Measurements from ENCODE around the gene UNC13B.
"Not testable (repeated sequence)": the region's sequence is repeated elsewhere in the genome, so short reads cannot be mapped to it uniquely, and the experiment has no call there.

UNC13B gene

DNA sequence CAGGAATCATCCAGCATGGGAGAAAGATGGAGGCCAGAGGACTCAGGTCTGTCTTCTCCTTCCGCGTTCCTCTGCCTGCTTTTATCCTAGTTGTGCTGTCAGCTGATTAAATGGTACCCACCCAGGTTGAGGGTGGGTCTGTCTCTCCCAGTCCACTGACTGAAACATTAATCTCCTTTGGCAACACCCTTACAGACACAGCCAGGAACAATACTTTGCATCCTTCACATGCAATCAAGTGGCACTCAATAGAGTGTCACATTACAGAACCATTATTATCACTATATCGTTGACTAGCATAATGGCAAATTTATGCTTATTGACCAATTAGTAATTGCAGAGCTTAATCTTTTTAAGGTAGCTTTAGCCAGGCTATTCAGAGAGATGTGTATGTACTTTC, 64.8 kb downstream of the UNC13B start:
- no peak for DNase-seq (ENCODE audit: low spot score)

DNA sequence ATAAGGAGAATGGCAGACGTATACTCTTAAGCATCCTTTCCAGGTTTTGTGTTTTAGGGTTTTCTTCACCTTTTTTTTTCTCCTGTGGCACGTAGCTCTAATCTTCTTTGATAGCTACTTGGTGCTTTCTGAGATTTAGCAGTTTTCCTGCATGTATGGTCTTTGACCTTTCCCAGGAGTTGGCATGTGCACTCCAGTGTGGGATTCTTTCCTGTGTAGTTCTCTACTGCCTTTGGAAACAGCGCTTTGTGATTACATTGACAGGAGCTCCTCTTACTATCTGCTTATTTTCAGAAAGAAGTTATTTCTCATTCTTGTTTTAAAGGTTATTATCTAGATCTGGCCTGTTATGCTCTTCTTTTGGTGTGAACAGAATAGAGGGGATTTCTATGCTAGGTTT, 65.5 kb downstream of the UNC13B start:
- no peak for DNase-seq (ENCODE audit: low spot score)

DNA sequence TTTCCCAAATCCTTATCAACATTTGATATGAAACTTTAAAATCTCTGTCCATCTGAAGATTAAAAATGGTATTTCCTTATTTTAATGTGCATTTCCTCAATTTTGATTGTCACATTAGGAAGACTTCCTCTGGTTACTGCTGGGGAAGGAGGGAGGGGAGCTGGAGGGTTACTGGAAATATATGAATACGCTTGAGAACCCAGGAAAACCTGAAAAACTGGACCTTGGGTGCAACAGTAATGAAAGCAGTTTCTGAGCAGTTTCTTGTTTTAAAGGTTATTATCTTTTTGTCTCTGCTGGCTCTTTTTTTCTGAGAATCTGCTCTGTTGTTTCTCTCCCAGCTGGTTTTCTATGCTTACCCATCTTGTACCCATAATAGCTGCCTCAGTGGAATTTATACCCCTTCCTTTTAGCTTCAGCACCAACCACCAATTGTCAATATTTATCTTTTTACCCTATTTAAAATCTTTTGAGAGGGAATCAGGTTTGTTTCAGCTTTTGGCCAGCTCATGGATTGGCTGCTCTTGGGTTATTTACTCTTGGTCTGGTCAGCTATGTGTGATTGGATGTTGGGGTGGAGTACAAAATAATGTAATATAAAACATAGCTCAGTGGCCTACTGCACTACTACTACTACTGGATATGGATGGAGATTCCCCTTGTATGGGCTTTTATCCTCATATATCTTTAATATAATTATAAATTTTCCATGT, 67.4 kb downstream of the UNC13B start:
- DNase-seq (ENCODE audit: low spot score) = no peak

DNA sequence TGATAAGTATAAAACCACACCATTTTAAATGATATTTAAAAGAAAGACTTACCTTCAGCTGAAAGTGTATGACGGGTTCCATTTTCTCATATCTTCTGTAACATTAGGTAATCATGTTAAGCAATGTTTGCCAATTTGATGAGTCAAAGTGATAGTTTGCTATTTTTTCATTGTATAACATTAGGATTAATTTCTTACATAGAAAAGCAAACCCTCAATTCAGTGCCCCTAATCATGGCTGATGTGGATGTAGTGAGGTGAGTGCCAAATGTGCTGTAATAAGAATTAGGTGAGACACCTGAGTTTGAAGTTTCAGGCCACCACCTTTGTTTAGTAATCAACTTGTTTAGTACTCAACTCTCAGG, 68.0 kb downstream of the UNC13B start:
- DNase-seq (ENCODE audit: low spot score) = no peak

DNA sequence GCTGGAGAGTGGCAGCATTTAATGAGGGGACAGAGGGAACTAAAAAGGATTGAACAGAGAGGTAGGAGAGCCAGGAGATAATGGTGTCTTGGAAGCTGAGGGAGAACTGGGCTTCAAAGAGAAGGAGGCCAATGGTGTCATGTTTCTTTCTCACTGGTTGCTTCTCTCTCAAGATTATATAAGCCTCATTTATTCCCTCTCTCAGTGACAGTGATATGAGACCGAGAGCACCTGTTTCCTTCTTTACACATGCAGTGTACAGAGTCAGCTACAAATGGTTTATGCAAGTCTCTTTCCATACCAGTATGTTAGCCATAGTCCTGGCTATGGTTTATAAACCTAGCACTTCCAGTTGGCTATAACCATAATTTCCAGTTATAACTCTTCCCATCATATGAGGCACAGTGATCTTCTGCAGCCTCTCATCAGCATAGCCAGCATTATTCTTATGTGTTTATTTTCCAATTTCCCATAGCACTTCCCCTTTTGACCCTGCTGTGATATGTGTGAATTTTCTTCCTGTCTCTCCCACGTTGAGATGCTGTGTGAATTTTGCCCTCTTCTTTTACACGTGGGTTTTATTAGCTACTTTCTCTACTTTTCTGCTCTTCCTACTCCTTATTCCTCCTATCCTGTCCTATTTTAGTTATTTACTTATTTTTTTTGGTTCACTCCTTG, 71.2 kb downstream of the UNC13B start:
- no peak for DNase-seq (ENCODE audit: low spot score)

DNA sequence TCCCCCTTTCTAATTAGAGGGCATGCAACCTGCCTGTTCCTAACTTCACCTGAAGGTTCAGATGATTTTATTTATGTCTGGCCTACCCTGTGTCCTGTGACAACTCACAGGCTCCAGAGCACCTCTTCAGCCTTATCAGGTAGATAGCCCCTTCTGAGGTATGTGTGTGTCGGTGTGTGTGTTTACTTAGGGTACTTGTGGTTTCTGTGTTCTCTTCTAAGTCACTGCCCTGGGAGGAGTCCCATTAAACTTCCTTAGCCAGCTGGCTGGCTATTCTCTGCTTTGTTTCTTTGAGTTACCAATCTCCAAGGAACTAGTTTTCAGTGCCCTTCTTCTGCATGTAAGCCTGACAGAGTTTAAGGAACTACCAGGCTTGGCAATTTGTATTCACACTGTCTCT, 74.9 kb downstream of the UNC13B start:
- no peak for DNase-seq (ENCODE audit: low spot score)

DNA sequence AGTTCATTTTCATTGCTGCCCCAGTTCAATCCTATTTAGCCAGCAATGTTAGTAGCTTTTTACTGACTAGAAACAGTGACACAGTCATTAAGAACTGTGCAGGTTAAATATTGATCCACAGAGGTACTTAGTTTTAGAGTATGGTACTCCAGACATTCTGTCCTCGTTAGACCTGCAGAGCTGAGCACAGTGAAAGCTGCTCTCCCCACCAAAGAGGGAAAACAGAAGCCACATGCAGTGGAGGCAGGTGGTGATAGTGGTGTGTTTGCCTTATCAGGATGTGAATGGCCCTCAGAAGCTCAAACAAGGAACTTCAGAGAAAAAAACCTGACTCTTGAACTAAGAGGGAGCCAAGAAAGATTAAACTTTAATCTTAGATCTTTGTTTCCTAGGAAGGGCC, 75.5 kb downstream of the UNC13B start:
- DNase-seq (ENCODE audit: low spot score) = no peak

DNA sequence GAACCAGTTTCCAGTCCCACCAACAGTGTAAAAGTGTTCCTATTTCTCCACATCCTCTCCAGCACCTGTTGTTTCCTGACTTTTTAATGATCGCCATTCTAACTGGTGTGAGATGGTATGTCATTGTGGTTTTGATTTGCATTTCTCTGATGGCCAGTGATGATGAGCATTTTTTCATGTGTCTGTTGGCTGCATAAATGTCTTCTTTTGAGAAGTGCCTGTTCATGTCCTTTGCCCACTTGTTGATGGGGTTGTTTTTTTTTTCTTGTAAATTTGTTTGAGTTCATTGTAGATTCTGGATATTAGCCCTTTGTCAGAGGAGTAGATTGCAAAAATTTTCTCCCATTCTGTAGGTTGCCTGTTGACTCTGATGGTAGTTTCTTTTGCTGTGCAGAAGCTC, 84.1 kb downstream of the UNC13B start:
- not testable (repeated sequence) for DNase-seq (ENCODE audit: low spot score)

DNA sequence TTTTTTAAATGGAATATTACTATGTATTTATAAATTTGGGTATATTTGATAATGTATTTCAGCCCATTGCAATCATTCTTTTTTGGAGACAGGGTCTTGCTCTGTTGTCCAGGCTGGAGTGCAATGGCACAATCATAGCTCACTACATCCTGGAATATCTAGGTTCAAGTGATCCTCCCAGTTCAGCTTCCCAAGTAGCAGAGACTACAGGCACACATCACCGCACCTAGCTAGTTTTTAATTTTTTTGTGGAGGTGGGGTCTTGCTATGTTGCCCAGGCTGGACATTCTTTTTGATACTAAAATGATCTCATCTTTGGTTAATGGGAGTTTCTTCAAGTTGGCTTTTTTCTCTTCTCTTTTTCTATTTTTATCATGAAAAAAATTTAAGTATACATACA, 91.3 kb downstream of the UNC13B start:
- no peak for DNase-seq (ENCODE audit: low spot score)

DNA sequence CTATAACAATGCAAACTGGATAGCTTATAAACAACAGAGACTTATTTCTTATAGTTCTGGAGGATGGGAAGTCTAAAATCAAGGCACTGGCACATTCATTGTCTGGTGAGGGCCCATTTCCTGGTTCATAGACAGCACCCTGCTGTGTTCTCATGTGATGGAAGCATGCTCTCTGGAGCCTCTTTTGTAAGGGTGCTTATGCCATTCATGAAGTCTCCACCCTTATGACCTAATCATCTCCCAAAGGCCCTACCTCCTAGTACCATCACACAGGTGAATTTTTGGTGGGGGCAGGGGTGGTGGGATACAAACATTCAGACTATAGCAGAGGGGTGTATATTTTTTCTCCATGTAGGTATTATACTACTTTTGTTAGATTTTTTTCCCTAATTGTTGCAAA, 92.4 kb downstream of the UNC13B start:
- no peak for DNase-seq (ENCODE audit: low spot score)

DNA sequence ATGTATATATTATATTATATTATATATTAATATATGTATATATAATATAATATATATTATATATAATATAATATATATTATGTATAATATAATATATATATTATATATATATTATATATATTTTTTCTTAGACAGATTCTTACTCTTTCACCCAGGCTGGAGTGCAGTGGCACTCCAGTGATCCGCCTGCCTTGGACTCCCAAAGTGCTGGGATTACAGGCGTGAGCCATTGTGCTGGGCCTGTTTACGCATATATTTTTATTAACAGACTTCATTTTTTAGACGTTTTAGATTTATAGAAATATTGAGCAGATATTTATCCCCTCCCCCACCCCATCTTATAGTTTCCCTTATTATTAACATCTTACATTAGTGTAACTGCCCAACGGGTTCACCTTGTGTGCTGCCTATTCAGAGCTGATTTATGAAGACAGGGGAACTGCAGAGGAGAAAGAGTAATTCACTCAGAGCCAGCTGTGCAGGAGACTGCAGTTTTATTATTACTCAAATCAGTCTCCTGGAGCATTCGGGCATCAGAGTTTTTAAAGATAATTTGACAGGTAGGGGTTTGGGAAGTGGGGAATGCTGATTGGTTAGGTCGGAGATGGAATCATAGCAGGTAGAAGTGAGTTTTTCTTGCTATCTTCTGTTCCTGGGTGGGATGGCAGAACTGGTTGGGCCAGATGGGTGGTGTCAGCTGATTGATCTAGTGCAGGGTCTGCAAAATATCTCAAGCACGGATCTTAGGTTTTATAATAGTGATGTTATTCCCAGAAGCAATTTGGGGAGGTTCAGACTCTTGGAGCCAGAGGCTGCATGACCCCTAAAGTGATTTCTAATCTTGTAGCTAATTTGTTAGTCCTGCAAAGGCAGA, 93.4 kb downstream of the UNC13B start:
- DNase-seq (ENCODE audit: low spot score) = no peak

DNA sequence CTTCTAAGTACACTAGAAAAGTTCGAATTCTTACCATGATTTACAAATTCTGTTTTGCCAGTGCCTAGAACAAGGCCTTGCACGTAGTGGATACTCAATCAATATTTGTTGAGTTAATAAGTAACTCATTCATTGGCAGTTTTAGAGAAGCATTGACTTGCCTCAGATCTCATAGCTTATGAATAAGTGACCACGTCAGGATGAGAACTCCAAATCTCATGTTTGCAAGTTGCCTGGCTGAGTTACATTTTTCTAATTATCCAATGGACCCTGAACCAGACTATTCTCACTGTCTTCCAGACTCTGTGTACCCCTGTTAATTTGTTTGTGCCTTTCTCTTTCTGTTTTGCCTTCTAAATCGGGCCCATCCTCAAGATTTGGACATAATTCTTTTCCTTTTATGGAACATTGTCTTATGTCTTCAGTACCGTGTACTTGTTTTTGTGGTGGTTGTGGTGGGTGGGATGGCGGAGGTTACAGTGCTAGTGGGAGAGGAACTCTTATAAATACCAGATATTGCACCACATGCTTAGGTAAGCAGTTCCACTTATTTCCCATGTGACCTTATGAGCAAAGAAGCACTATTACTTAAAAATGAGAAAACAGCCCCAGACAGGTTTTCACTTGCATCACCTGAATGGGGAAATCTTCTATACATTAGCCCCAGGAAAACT, 96.3 kb downstream of the UNC13B start:
- DNase-seq (ENCODE audit: low spot score) = no peak

DNA sequence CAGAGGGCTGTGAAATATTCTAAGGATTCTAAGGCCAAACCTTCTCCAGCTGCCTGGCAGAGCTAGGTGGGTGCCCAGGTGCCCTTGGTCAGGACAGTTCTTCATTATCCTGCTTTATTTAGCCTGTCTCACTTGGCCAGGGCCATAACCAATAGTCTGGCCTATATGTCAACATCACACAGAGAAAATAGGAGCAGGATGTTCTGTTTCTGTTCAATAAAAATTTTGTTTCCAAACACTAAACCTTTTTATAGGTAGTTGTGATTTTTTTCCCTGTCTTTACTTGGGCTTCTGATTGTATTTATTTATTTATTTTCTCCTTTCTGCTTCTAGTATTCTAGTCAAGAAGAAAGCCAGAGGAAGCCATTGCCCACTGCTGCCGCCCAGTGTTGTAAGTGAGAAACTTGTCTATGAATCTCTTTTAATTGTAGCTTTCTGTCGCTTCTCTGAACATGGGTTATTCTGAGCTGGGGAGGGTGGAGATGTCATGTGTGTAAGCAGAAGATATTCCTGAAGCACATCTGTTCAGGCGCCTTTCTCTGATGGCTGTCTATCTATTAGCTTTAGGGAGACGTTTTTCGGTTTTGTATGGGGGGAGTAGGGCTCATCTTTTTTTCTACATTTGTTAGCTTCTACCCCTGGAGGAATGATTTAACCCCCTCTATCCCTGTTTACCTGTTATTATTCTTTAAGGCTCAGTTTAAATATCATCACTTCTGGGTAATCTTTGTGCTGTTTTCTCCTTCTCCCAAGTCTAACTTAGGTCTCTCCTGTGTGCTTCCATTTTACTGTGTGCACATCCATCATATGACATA, 97.1 kb downstream of the UNC13B start:
- peak; percentile 88 for DNase-seq (ENCODE audit: low spot score)

DNA sequence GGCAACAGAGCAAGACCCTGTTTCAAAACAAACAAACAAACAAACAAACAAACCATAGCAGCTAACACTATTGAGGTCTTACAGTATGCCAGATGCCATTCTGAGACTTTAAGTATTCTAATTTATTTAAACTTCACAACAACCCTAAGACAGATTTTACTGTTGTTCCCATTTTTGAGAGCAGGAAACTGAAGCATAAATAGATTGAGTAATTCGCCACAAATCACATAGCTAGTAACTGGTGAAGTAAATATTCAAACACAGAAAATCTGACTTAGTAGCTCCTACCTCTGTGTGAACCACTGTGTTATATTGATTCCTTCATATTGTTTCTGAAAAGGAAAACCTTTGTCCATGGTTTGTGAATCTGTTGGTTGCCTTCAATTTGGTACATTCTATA, 98.4 kb downstream of the UNC13B start:
- DNase-seq (ENCODE audit: low spot score) = no peak

DNA sequence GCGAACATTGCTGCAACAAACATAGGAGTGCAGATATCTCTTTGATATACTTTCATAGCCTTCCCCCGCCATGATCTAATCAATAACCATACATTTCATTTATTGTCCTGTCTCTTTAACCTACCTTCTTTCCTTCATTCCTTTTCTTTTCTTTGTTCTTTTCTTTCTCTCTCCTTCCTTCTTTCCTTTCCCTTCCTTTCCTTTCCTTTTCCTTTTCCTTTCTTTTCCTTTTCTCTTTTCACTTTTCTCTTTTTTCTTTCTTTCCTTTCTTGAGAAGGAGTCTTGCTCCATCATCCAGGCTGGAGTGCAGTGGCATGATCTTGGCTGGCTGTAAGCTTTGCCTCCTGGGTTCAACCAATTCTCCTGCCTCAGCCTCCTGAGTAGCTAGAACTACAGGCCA, 100.3 kb downstream of the UNC13B start:
- DNase-seq (ENCODE audit: low spot score) = no peak

DNA sequence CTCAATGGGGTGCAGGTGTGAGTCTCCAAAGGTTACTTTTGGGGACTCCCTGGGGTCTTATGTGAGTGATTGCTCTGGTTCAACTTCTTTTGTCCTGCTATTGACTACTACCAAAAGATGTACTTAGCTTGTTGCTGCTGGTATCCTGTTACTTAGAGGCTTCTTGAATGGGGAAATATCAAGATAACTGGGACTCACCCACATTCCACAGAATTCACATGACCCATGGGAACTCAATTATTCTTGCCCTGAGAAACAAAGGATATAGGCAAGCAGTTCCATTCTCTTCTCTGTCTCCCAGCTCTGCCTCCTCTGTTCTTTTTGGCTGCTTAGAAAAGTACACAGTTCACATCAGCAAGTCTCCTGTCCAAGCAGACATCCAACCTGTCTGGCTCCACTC, 105.9 kb downstream of the UNC13B start:
- DNase-seq (ENCODE audit: low spot score) = no peak

DNA sequence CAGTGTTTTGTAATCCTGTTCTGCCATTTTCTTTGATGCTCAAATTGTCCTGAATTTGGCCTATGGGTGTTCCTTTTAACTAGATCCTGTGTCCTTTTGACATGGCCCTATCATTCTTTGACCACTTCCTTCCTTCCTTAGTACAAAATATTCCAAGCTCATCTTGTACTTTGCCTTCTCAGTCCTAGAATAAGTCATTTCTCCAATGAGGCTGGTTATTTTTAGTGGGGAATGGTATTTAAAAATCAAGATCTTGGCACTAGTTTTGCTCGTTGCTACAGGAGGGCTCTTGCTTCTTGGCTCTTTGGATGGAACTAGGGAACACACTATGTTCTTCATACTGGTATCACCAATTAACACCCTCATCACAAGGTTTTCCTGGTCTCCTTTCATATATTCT, 108.1 kb downstream of the UNC13B start:
- no peak for DNase-seq (ENCODE audit: low spot score)

DNA sequence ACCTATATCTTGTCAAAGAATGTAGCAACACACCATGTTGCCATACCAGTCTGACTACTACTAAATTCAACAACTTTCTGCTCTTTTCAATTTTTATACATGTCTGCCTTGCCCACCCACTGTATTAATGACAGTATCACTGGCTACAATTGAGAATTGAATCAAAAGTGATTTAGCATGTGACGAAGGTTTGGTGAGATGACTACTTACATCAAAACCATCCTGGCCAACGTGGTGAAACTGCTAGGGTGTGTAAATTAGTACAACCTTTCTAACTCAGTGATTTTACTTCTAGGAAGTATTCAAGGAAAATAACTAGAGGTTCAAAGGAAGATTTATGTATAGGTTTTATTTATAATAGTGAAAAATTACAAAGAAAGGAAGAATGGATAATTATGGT, 109.8 kb downstream of the UNC13B start:
- DNase-seq (ENCODE audit: low spot score) = no peak

DNA sequence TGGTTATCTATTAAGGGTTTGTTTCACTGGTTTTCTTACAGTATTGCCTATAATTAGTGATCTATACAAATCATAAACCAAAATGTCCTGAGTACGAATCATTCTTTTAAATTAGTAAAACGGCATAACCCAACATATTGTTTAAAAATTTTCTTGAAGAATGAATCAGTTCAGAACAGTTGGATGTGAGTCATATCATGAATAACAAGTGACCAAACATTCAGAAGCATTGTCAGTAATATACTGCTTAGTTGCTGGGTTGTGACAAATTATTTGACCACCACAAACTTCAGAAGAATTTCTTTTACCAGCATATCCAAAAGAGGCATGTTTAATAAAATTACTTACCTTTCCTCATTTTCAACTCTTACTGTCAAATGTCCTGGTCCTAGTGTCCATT, 111.2 kb downstream of the UNC13B start:
- no peak for DNase-seq (ENCODE audit: low spot score)

DNA sequence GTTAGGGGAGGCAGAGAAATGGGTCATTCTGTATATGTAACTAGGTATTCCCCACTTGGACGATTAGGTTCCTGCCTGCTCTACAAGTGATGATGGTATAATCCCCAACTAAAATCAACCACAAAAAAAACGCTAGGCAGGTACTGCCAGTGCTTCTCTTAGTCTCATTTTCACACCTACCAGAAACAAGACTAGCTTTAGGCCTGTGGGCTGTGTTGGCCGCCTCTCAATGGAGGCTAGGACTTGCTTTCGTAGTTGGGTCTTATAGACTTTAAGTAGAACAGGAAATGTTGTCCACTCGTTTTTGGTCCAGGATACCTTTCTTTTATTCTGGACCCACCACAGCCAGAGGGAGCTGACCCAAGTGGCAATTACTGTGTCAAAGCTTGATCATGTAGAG, 111.8 kb downstream of the UNC13B start:
- DNase-seq (ENCODE audit: low spot score) = no peak

DNA sequence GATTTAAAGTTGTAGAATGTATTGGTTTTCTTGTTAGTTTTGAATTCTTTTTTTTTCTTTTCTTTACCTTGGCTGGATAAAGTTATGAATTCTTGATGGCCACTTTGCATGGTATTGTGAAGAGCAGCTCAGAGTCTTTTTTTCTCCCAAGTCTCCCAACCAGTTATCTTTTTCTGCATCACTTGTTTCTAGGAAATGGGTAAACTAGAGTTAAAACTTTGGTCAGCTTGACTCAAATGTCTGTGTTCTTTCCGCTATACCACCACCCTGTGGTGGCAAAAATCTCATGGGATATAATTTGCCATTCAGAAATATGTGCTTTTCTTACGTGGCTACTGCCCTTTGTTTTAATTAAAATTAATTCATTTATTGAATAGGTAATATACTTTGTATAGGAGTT, 113.2 kb downstream of the UNC13B start:
- no peak for DNase-seq (ENCODE audit: low spot score)

DNA sequence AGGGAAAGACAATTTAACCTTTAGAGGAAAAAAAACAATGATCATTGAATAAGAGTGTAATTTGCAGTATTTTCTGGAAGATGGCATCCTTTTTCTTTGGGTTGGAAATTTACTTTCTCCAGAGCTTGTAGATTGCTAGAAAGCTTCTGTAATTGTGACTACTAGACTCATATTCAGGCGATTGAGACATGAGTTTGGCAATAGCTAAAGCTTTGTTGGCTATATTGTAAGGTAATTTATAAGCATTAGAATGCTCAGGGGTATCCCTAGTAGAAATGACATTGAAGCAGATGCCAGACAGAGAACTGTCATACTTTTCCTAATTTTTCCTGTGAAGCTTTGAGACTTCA, 115.3 kb downstream of the UNC13B start:
- no peak for DNase-seq (ENCODE audit: low spot score)
